ENCODE results near the gene CRAMP1.

Gene CRAMP1

DNA sequence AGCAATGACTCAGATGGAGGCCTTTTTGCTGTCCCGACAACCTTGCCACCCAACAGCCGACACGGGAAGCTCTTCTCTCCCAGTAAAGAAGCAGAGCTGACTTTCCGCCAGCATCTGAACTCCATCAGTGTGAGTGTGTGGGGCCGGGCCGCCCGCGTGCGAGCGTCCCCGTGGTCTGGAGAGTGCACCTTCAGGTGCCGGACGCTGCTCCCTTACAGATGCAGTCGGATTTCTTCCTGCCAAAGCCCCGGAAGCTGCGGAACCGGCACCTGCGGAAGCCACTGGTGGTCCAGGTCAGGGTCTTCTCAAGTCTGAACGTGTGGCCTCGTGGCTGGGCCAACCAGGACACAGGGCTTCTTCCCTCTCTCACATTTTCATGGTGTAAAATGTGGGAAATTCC, 50.4 kb downstream of the CRAMP1 start:
- H3K36me3 ChIP-seq = peaks cover 83% of the 10 kb centered on the region
- TF ChIP-seq, protein P1, sequence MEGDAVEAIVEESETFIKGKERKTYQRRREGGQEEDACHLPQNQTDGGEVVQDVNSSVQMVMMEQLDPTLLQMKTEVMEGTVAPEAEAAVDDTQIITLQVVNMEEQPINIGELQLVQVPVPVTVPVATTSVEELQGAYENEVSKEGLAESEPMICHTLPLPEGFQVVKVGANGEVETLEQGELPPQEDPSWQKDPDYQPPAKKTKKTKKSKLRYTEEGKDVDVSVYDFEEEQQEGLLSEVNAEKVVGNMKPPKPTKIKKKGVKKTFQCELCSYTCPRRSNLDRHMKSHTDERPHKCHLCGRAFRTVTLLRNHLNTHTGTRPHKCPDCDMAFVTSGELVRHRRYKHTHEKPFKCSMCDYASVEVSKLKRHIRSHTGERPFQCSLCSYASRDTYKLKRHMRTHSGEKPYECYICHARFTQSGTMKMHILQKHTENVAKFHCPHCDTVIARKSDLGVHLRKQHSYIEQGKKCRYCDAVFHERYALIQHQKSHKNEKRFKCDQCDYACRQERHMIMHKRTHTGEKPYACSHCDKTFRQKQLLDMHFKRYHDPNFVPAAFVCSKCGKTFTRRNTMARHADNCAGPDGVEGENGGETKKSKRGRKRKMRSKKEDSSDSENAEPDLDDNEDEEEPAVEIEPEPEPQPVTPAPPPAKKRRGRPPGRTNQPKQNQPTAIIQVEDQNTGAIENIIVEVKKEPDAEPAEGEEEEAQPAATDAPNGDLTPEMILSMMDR (IDR thresholded peaks at IDR 0.05; ENCODE audit: low read depth, low read length) = no peak
- H3K27ac ChIP-seq = no peak overlapping the region
- no peak overlapping the region for H3K4me3 ChIP-seq (ENCODE audit: low read depth, low read length)
- H3K27me3 ChIP-seq (ENCODE audit: insufficient read depth, low read depth, severe bottlenecking) = no peaks in the 10 kb centered on the region
- no peak for DNase-seq
- no peaks in the 10 kb centered on the region for H3K9me3 ChIP-seq (ENCODE audit: severe bottlenecking)

DNA sequence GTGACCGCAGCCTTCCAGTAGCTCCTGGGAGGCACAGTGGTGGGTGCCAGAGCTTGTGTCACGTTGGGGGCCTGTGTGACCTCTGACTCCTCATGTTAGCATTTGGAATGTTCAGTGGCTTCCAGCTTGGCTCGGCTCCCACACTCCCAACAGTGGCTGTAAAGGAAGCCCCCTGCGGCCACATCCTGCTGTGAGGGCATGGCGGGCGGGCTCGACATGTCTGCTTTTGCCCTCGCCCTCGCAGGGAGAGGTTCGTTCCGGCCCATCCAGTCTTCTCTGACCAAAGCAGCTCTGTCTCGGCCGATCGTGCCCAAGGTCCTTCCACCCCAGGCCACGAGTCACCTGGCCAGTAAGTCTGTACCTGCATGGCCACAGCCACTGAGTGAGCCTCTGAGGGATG, 53.7 kb downstream of the CRAMP1 start:
- H3K36me3 ChIP-seq = peaks cover 84% of the 10 kb centered on the region
- TF ChIP-seq, protein P1 (IDR thresholded peaks at IDR 0.05; ENCODE audit: low read depth, low read length) = no peak
- H3K9me3 ChIP-seq (ENCODE audit: severe bottlenecking) = no peaks in the 10 kb centered on the region
- no peak overlapping the region for H3K4me3 ChIP-seq (ENCODE audit: low read depth, low read length)
- no peak overlapping the region for H3K27ac ChIP-seq
- no peak for DNase-seq
- no peaks in the 10 kb centered on the region for H3K27me3 ChIP-seq (ENCODE audit: insufficient read depth, low read depth, severe bottlenecking)

DNA sequence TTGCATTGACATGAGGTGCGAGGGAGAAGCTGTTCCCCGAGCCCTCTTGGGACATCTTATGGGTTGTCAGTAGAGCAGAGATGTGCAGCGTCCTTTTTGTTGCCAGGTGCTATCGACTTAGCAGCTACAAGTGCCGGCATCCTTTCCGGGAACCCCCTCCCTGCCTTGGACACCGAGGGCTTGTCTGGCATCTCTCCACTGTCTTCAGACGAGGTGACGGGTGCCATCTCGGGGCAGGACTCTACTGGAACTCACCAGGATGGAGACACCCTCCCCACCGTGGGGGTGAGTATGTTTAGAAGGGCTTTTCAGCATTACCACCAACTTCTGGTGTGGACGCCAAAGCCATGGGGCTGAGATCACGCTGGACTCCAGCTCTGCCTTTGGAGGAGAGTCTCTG, 54.2 kb downstream of the CRAMP1 start:
- H3K27me3 ChIP-seq (ENCODE audit: insufficient read depth, low read depth, severe bottlenecking) = no peaks in the 10 kb centered on the region
- TF ChIP-seq, protein P1 (IDR thresholded peaks at IDR 0.05; ENCODE audit: low read depth, low read length) = no peak
- DNase-seq = no peak
- no peak overlapping the region for H3K4me3 ChIP-seq (ENCODE audit: low read depth, low read length)
- H3K36me3 ChIP-seq = peaks cover 87% of the 10 kb centered on the region
- no peaks in the 10 kb centered on the region for H3K9me3 ChIP-seq (ENCODE audit: severe bottlenecking)
- no peak overlapping the region for H3K27ac ChIP-seq

DNA sequence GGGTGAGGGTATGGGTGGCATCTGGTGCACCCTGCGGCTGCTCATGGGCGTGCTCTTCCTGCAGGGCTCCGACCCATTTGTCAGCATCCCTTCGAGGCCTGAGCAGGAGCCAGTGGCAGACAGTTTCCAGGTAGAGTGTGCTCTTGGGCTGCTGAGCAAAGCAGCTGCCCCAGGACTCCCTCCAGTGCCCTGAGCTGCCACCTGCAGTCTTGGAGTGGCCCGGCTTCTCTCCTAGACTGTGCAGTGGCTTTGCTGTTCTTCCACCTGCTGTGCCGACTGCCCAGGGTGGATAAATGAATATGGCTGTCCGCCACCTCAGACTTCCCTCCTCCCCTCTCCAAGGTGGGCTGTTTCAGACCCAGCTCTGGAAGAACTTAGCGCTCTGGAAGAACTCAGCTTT, 55.1 kb downstream of the CRAMP1 start:
- H3K27ac ChIP-seq = no peak overlapping the region
- H3K4me3 ChIP-seq (ENCODE audit: low read depth, low read length) = no peak overlapping the region
- DNase-seq = no peak
- H3K36me3 ChIP-seq = peaks cover 89% of the 10 kb centered on the region
- TF ChIP-seq, protein P1 (IDR thresholded peaks at IDR 0.05; ENCODE audit: low read depth, low read length) = no peak
- H3K9me3 ChIP-seq (ENCODE audit: severe bottlenecking) = no peaks in the 10 kb centered on the region
- H3K27me3 ChIP-seq (ENCODE audit: insufficient read depth, low read depth, severe bottlenecking) = no peaks in the 10 kb centered on the region

DNA sequence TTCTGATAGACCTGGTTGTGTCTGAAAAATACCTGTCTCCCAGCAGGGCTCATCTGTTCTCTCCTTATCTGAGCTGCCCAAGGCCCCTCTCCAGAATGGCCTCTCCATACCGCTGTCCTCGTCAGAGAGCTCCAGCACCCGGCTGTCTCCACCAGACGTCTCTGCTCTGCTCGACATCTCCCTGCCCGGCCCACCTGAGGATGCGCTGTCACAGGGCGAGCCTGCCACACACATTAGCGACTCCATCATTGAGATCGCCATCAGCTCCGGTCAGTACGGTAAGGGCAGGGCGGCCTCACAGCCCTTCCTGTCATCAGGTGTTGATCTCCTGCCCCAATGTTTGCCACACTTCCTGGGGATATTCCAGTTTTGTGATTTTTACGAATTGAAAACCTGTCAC, 55.8 kb downstream of the CRAMP1 start:
- H3K36me3 ChIP-seq = peaks cover 88% of the 10 kb centered on the region
- TF ChIP-seq, protein P1 (IDR thresholded peaks at IDR 0.05; ENCODE audit: low read depth, low read length) = no peak
- H3K27me3 ChIP-seq (ENCODE audit: insufficient read depth, low read depth, severe bottlenecking) = no peaks in the 10 kb centered on the region
- DNase-seq = no peak
- no peak overlapping the region for H3K27ac ChIP-seq
- no peaks in the 10 kb centered on the region for H3K9me3 ChIP-seq (ENCODE audit: severe bottlenecking)
- H3K4me3 ChIP-seq (ENCODE audit: low read depth, low read length) = no peak overlapping the region

DNA sequence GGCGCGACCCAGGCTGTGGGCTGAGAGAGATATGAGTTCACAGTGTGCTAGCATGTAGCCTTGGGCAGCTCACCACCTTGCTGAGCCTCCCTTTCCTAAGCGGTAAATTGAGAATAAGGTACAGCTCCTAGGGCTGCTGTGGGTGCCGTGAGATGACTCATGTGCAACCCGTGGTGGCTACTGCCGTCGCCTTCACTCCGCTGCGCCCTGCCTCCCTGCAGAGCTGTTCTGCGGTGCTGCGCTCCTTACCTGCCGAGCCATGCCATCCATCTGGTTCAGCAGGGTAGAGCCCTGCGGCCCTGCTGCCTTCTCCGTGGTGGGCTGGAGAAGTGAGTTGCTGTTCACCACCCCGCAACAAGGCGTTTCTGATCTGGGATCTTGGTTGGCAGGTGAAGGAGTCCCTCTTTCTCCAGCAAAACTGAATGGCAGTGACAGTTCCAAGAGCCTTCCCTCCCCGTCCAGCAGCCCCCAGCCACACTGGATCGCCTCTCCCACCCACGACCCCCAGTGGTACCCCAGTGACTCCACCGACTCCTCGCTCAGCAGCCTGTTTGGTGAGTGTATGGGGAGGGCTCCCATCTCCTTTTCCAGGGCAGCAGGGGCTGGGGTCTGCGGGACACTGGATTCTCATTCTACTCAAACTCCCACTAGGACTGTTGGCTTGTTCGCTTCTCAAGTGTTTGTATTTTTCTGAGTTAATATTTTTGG, 56.6 kb downstream of the CRAMP1 start:
- H3K9me3 ChIP-seq (ENCODE audit: severe bottlenecking) = no peaks in the 10 kb centered on the region
- DNase-seq = no peak
- TF ChIP-seq, protein P1 (IDR thresholded peaks at IDR 0.05; ENCODE audit: low read depth, low read length) = no peak
- no peak overlapping the region for H3K4me3 ChIP-seq (ENCODE audit: low read depth, low read length)
- no peaks in the 10 kb centered on the region for H3K27me3 ChIP-seq (ENCODE audit: insufficient read depth, low read depth, severe bottlenecking)
- peaks cover 84% of the 10 kb centered on the region for H3K36me3 ChIP-seq
- no peak overlapping the region for H3K27ac ChIP-seq

All from WERI-Rb-1 (cell line).